Measurements from ENCODE around the gene MCTP2. TPM values are rescaled to one million over a fixed set of nuclear protein-coding genes. Genes with fewer than 3 reads are reported as not detected.

MCTP2 gene
- total and polyA plus RNA-seq, 9 of the 15 experiments (the other 6 are each of a cell fraction or from before 2014, with no cell fraction given), result 0.07 TPM; not detected in 8

GRCh38 chr15:94477913-94478553 lies 246.7 kb downstream of the MCTP2 start:
- DNase-seq (ENCODE audit: extremely low read depth in 1 of 4, low spot score in 3 of 4), result no peak
- Histone ChIP-seq H3K27ac (ENCODE audit: extremely low read depth, low read depth, low read length) (no peak overlapping the region), H3K4me1 (replicated peaks in 1 of 2; ENCODE audit: control insufficient read depth in 2 of 2, insufficient read depth in 2 of 2, low read length in 2 of 2) (no peaks in the 10 kb centered on the region), H3K4me2 (ENCODE audit: insufficient read depth, low read length) (no peak overlapping the region), H3K79me2 (ENCODE audit: control insufficient read depth, insufficient read depth, low read length) (no peaks in the 10 kb centered on the region), H3K36me3 (ENCODE audit: control insufficient read depth, insufficient read depth, low read length) (no peaks in the 10 kb centered on the region), H3K9ac (ENCODE audit: insufficient read depth in 1 of 2, low read depth in 2 of 2, low read length in 2 of 2) (no peak overlapping the region), H3K9me3 (replicated peaks; ENCODE audit: control insufficient read depth, insufficient read depth, low read depth, low read length) (peaks cover 3% of the 10 kb centered on the region; the same call in 1 of the 2 replicates), H4K20me1 (replicated peaks; ENCODE audit: control insufficient read depth, insufficient read depth, low read length) (no peaks in the 10 kb centered on the region), H2AFZ (ENCODE audit: low read depth, low read length) (no peak overlapping the region), H3K4me3 (no peak overlapping the region), H3K9me1 (ENCODE audit: control insufficient read depth, insufficient read depth, low read length) (no peaks in the 10 kb centered on the region), H3K27me3 (ENCODE audit: control insufficient read depth in 2 of 2, insufficient read depth in 2 of 2, low read length in 2 of 2) (no peaks in the 10 kb centered on the region)
- WGBS (ENCODE audit: insufficient coverage, low coverage, missing lambda C conversion rate), result 0% methylated on average over 7 of the region's 7 CpGs
- no TSS peak for BruUV-seq (replicated peaks)
- CTCF ChIA-PET (ENCODE audit: low intra/inter-chr PET ratio), result no interaction called here
- FAIRE-seq, result no peak
- intact Hi-C loops (cut with micrococcal nuclease), result no loop called here
- POLR2A ChIA-PET, result no interaction called here
- no peak for ATAC-seq
- in situ Hi-C loops (cut with MboI), result no loop called here
- TF ChIP-seq E2F8 (IDR thresholded peaks at IDR 0.05; ENCODE audit: low read depth, partially characterized antibody) (no peak), MEF2D (tag; conservative IDR thresholded peaks at IDR 0.05; ENCODE audit: low read depth) (no peak), MTF1 (CRISPR knock-in tag; IDR thresholded peaks at IDR 0.05; ENCODE audit: borderline replicate concordance) (no peak), HOMEZ (CRISPR knock-in tag; IDR thresholded peaks at IDR 0.05) (no peak), ATF3 (IDR thresholded peaks at IDR 0.05) (no peak), ATF3 (CRISPR knock-in tag; conservative IDR thresholded peaks at IDR 0.05) (no peak), CHCHD3 (CRISPR knock-in tag; IDR thresholded peaks at IDR 0.05) (no peak), ZNF184 (CRISPR knock-in tag; IDR thresholded peaks at IDR 0.05) (no peak), TCFL5 (CRISPR knock-in tag; conservative IDR thresholded peaks at IDR 0.05) (no peak), ZNF174 (CRISPR knock-in tag; IDR thresholded peaks at IDR 0.05) (no peak), ELF1 (tag; IDR thresholded peaks at IDR 0.05) (no peak)

Data from K562 (cell line).